GM12875 (cell line): ENCODE measurements around the gene RAP1GAP2.
A peak's percentile ranks its signal among the peaks of the same experiment; 100 is the strongest.

Source experiments
- H3K4me3 ChIP-seq: one replicate; pipeline ENCODE4 v1.5.1; 2011; ENCODE audit warnings: low read depth, low read length, control low read depth
- CTCF ChIP-seq: IDR thresholded peaks from 2 replicates; pipeline ENCODE4 v1.5.1; 2011; ENCODE audit warnings: low read depth, mild to moderate bottlenecking, control low read depth, inconsistent platforms, low read length, moderate library complexity, borderline replicate concordance; ENCODE audit not compliant: insufficient read depth

The RAP1GAP2 gene

GRCh38 chr17:3004925-3005324 lies 208.7 kb downstream of the RAP1GAP2 start:
- TF ChIP-seq CTCF, result no peak

GRCh38 chr17:3005696-3006095 lies 209.5 kb downstream of the RAP1GAP2 start:
- no peak for TF ChIP-seq CTCF
- H3K4me3 ChIP-seq, result no peak overlapping the region

More at GRCh38 chr17:3004925-3005324, 208.7 kb downstream of the RAP1GAP2 start:
- H3K4me3 ChIP-seq, result peak overlapping the region; percentile 10

- no peak overlapping the region for H3K4me3 ChIP-seq
- TF ChIP-seq CTCF, result no peak
Measured at GRCh38 chr17:3006801-3007200, 210.6 kb downstream of the RAP1GAP2 start.

- TF ChIP-seq CTCF, result no peak
- no peak overlapping the region for H3K4me3 ChIP-seq
Measured at GRCh38 chr17:3007651-3008121, 211.4 kb downstream of the RAP1GAP2 start.

- H3K4me3 ChIP-seq, result no peak overlapping the region
- no peak for TF ChIP-seq CTCF
Measured at GRCh38 chr17:3008336-3009288, 212.4 kb downstream of the RAP1GAP2 start.

GRCh38 chr17:3009411-3009920 lies 213.2 kb downstream of the RAP1GAP2 start:
- no peak for TF ChIP-seq CTCF
- no peak overlapping the region for H3K4me3 ChIP-seq

- no peak overlapping the region for H3K4me3 ChIP-seq
- TF ChIP-seq CTCF, result no peak
Measured at GRCh38 chr17:3011891-3012290, 215.7 kb downstream of the RAP1GAP2 start.
